ENCODE results near the gene BPGM.

- TF ChIP-seq CTCF (IDR thresholded peaks at IDR 0.05; ENCODE audit: insufficient read depth, low read length, poor library complexity, severe bottlenecking): no peak
- TF ChIP-seq EZH2phosphoT487 (conservative IDR thresholded peaks at IDR 0.05; ENCODE audit: low read length): no peak
Observed at GRCh38 chr7:134662871-134663205, 16.2 kb downstream of the BPGM start.
